H1 (cell line): ENCODE data around the gene SETX. TPM values are rescaled to one million over a fixed set of nuclear protein-coding genes. Genes with fewer than 3 reads are reported as not detected.

Source experiments
- CTCF ChIA-PET: fragments of 300-600 bp; sonication (Branson Sonifier 250); formaldehyde crosslinking; loops from one replicate; lab custom pipeline; 2021; ENCODE audit not compliant: partially characterized antibody; lab: Charles Lee
- POLR2A ChIA-PET: fragments of 300-600 bp; sonication (Branson Sonifier 250); formaldehyde crosslinking; loops from one replicate; lab custom pipeline; 2021; ENCODE audit warnings: inconsistent platforms; ENCODE audit not compliant: partially characterized antibody; lab: Charles Lee
- DNase-seq, 2 experiments: peaks; one replicate each; pipeline versions ENCODE4 v3.0.0 to v3.0.0-alpha.2; 2010 to 2022; ENCODE audit warnings: low spot score in 2 of 2, low read depth in 1 of 2, mixed read lengths in 1 of 2
- FAIRE-seq: peaks from 2 replicates; lab custom pipeline; 2011; peaks lifted over from hg19 to GRCh38; lab: Jason Lieb, UNC
- H2AFZ ChIP-seq: 2 replicates; pipeline ENCODE4 v1.8.1; 2012; ENCODE audit warnings: low read length, inconsistent platforms
- H2AK5ac ChIP-seq: 2 replicates; pipeline ENCODE4 v1.6.1; 2013; ENCODE audit warnings: low read depth, low read length
- H2BK120ac ChIP-seq: replicated peaks from 2 replicates; pipeline ENCODE3; 2013; ENCODE audit warnings: low read depth, low read length, inconsistent platforms
- H2BK12ac ChIP-seq: 2 replicates; pipeline ENCODE4 v1.6.1; 2013; ENCODE audit warnings: low read depth, low read length
- H2BK15ac ChIP-seq: 2 replicates; pipeline ENCODE4 v1.6.1; 2013; ENCODE audit warnings: low read length
- H2BK20ac ChIP-seq: 2 replicates; pipeline ENCODE4 v1.6.1; 2013; ENCODE audit warnings: low read length
- H2BK5ac ChIP-seq: 2 replicates; pipeline ENCODE4 v1.6.1; 2013; ENCODE audit warnings: low read depth, low read length
- H3K14ac ChIP-seq: 2 replicates; pipeline ENCODE4 v1.6.1; 2013; ENCODE audit warnings: inconsistent platforms; ENCODE audit not compliant: insufficient read length
- H3K18ac ChIP-seq: 2 replicates; pipeline ENCODE4 v1.6.1; 2013; ENCODE audit warnings: low read length; ENCODE audit errors: extremely low read depth
- H3K23ac ChIP-seq: 2 replicates; pipeline ENCODE4 v1.6.1; 2013; ENCODE audit warnings: inconsistent platforms; ENCODE audit not compliant: insufficient read length
- H3K23me2 ChIP-seq: 2 replicates; pipeline ENCODE4 v1.6.1; 2013; ENCODE audit warnings: low read depth, low read length
- H3K27ac ChIP-seq: 2 replicates; pipeline ENCODE4 v1.6.1; 2011; ENCODE audit warnings: low read depth, low read length, inconsistent platforms
- H3K27me3 ChIP-seq, 4 experiments: replicated peaks in 1 of 4; 1 replicate in 1 of 4; 2 replicates in 3 of 4; pipeline versions ENCODE4 v1.6.1 to v1.8.1; 2011 to 2013; ENCODE audit warnings: low read length in 3 of 4, mild to moderate bottlenecking in 3 of 4, inconsistent platforms in 2 of 4, mixed read lengths in 2 of 4, moderate library complexity in 1 of 4; ENCODE audit not compliant: control insufficient read depth in 3 of 4, insufficient read depth in 3 of 4; ENCODE audit errors: extremely low read depth in 1 of 4
- H3K36me3 ChIP-seq, 4 experiments: 2 replicates each; pipeline versions ENCODE4 v1.6.1 to v1.8.1; 2011 to 2013; ENCODE audit warnings: mild to moderate bottlenecking in 4 of 4, low read length in 3 of 4, moderate library complexity in 2 of 4, control low read depth in 1 of 4, inconsistent platforms in 1 of 4; ENCODE audit not compliant: insufficient read depth in 4 of 4, control insufficient read depth in 2 of 4
- H3K4ac ChIP-seq: replicated peaks from 2 replicates; pipeline ENCODE3; 2013; ENCODE audit warnings: low read length, low read depth, mixed read lengths, inconsistent platforms; ENCODE audit not compliant: insufficient read length
- H3K4me1 ChIP-seq, 4 experiments: replicated peaks in 1 of 4; 1 replicate in 1 of 4; 2 replicates in 3 of 4; pipeline versions ENCODE4 v1.6.1 to v1.8.1; 2011 to 2013; ENCODE audit warnings: low read length in 3 of 4, inconsistent platforms in 2 of 4, mixed read lengths in 1 of 4; ENCODE audit not compliant: insufficient read depth in 4 of 4, control insufficient read depth in 3 of 4
- H3K4me2 ChIP-seq, 2 experiments: 2 replicates each; pipeline versions ENCODE4 v1.6.1 to v1.8.1; 2011 to 2013; ENCODE audit warnings: low read depth in 2 of 2, low read length in 2 of 2, control low read depth in 1 of 2, inconsistent platforms in 1 of 2, mild to moderate bottlenecking in 1 of 2; ENCODE audit not compliant: insufficient read depth in 1 of 2
- H3K4me3 ChIP-seq, 4 experiments: fragments of 200-600, 300-600 bp in 1 of 4; sonication (generic), shearing (Covaris generic), sonication (Bioruptor Twin) in 1 of 4; 2 replicates each; pipeline versions ENCODE4 v1.5.1 to v1.8.1; 2011 to 2016; ENCODE audit warnings: low read length in 4 of 4, low read depth in 3 of 4, control low read depth in 2 of 4, inconsistent platforms in 2 of 4, mild to moderate bottlenecking in 2 of 4, mixed read lengths in 1 of 4, moderate library complexity in 1 of 4; ENCODE audit not compliant: insufficient read depth in 2 of 4; ENCODE audit errors: extremely low read depth in 1 of 4
- H3K56ac ChIP-seq: replicated peaks from 2 replicates; pipeline ENCODE3; 2013; ENCODE audit warnings: low read depth, mild to moderate bottlenecking, mixed read lengths, low read length, inconsistent platforms; ENCODE audit not compliant: insufficient read length
- H3K79me1 ChIP-seq: 2 replicates; pipeline ENCODE4 v1.6.1; 2013; ENCODE audit warnings: low read depth, low read length, control low read depth
- H3K79me2 ChIP-seq, 2 experiments: 2 replicates each; pipeline versions ENCODE4 v1.6.1 to v1.8.1; 2012 to 2013; ENCODE audit warnings: low read length in 2 of 2, mild to moderate bottlenecking in 2 of 2, inconsistent platforms in 1 of 2; ENCODE audit not compliant: insufficient read depth in 2 of 2, control insufficient read depth in 1 of 2
- H3K9ac ChIP-seq, 4 experiments: replicated peaks in 1 of 4; 1 replicate in 1 of 4; 2 replicates in 3 of 4; pipeline versions ENCODE4 v1.6.1 to v1.8.1; 2011 to 2013; ENCODE audit warnings: low read depth in 3 of 4, low read length in 3 of 4, control low read depth in 2 of 4, mild to moderate bottlenecking in 2 of 4, moderate library complexity in 2 of 4, inconsistent platforms in 1 of 4; ENCODE audit errors: extremely low read depth in 1 of 4
- H3K9me3 ChIP-seq, 2 experiments: 2 replicates each; pipeline versions ENCODE4 v1.6.1 to v1.8.1; 2012 to 2013; ENCODE audit warnings: mild to moderate bottlenecking in 2 of 2, moderate library complexity in 2 of 2, control low read depth in 1 of 2, inconsistent platforms in 1 of 2, low read depth in 1 of 2, low read length in 1 of 2, mixed read lengths in 1 of 2; ENCODE audit not compliant: insufficient read depth in 2 of 2
- H4K20me1 ChIP-seq, 2 experiments: replicated peaks in 1 of 2; 2 replicates each; pipeline versions ENCODE3 to v1.8.1; 2011 to 2013; ENCODE audit warnings: inconsistent platforms in 2 of 2, low read length in 2 of 2, mild to moderate bottlenecking in 1 of 2; ENCODE audit not compliant: insufficient read depth in 2 of 2, control insufficient read depth in 1 of 2
- H4K5ac ChIP-seq: 2 replicates; pipeline ENCODE4 v1.6.1; 2013; ENCODE audit warnings: low read length, low read depth, mixed read lengths, inconsistent platforms; ENCODE audit not compliant: insufficient read length
- H4K8ac ChIP-seq: 2 replicates; pipeline ENCODE4 v1.8.0; 2013; ENCODE audit warnings: mild to moderate bottlenecking, moderate library complexity, low read length, inconsistent platforms; ENCODE audit not compliant: insufficient read depth; ENCODE audit errors: extremely low read depth
- H4K91ac ChIP-seq: replicated peaks from 2 replicates; pipeline ENCODE3; 2013; ENCODE audit warnings: low read length, mixed read lengths, inconsistent platforms; ENCODE audit not compliant: insufficient read length
- BACH1 ChIP-seq: IDR thresholded peaks from 2 replicates; pipeline ENCODE4 v1.6.1; 2012; ENCODE audit warnings: low read length, improper control_type of control experiment
- EGR1 ChIP-seq: IDR thresholded peaks from 2 replicates; pipeline ENCODE4 v1.6.1; 2011; ENCODE audit warnings: low read depth, low read length, borderline replicate concordance
- EP300 ChIP-seq, 2 experiments: IDR thresholded peaks; 1 replicate in 1 of 2; 2 replicates in 1 of 2; pipeline ENCODE4 v1.6.1; 2011 to 2012; ENCODE audit warnings: low read depth in 2 of 2, low read length in 2 of 2, mild to moderate bottlenecking in 2 of 2, borderline replicate concordance in 1 of 2, inconsistent platforms in 1 of 2, moderate library complexity in 1 of 2
- GABPA ChIP-seq: IDR thresholded peaks from 2 replicates; pipeline ENCODE4 v1.6.1; 2011; ENCODE audit warnings: mild to moderate bottlenecking, low read length, moderate library complexity, borderline replicate concordance; ENCODE audit not compliant: insufficient read depth
- JUN ChIP-seq: IDR thresholded peaks from 2 replicates; pipeline ENCODE4 v1.6.1; 2011; ENCODE audit warnings: low read depth, mild to moderate bottlenecking, improper control_type of control experiment, low read length
- KDM5A ChIP-seq: fragments of 200-600 bp; IDR thresholded peaks from 2 replicates; pipeline ENCODE4 v1.7.1; 2012; ENCODE audit warnings: mild to moderate bottlenecking, low read length, inconsistent platforms, mixed read lengths
- NRF1 ChIP-seq: IDR thresholded peaks from 2 replicates; pipeline ENCODE4 v1.6.1; 2011; ENCODE audit warnings: mild to moderate bottlenecking, low read depth, low read length, improper control_type of control experiment
- RXRA ChIP-seq: IDR thresholded peaks from 2 replicates; pipeline ENCODE4 v1.6.1; 2011; ENCODE audit warnings: low read depth, mild to moderate bottlenecking, low read length, moderate library complexity; ENCODE audit not compliant: insufficient read depth
- SIX5 ChIP-seq: IDR thresholded peaks from 2 replicates; pipeline ENCODE4 v1.6.1; 2011; ENCODE audit warnings: mild to moderate bottlenecking, low read depth, low read length
- SUZ12 ChIP-seq: fragments of 200-600 bp; sonication (generic); IDR thresholded peaks from 2 replicates; pipeline ENCODE4 v1.6.1; 2012; ENCODE audit warnings: mild to moderate bottlenecking, inconsistent platforms, low read length, moderate library complexity, mixed read lengths
- TEAD4 ChIP-seq: IDR thresholded peaks from 2 replicates; pipeline ENCODE4 v1.6.1; 2012; ENCODE audit warnings: low read depth, low read length, inconsistent platforms, mixed read lengths
- YY1 ChIP-seq: IDR thresholded peaks from 2 replicates; pipeline ENCODE4 v1.6.1; 2011; ENCODE audit warnings: low read depth, mild to moderate bottlenecking, low read length
- ZNF274 ChIP-seq: IDR thresholded peaks from 2 replicates; pipeline ENCODE4 v1.7.0; 2012; ENCODE audit warnings: low read length, borderline replicate concordance; ENCODE audit errors: extremely low read depth
- WGBS, 2 experiments: shearing (Covaris generic) in 1 of 2; methylation state at CpG; one replicate each; pipeline versions ENCODE4 v1.1.6 to v1.1.7; 2013 to 2015; ENCODE audit warnings: low lambda C conversion rate in 2 of 2, mixed read lengths in 2 of 2, inconsistent platforms in 1 of 2, low coverage in 1 of 2, missing lambda C conversion rate in 1 of 2; ENCODE audit not compliant: insufficient replicate concordance in 2 of 2, insufficient coverage in 1 of 2, insufficient read length in 1 of 2; ENCODE audit errors: extremely low coverage in 1 of 2, missing lambda C conversion rate in 1 of 2; 5-methylcytosine and 5-hydroxymethylcytosine counted together
- polyA plus RNA-seq, 7 experiments: library from polyadenylated mRNA; depleted of rRNA in 3 of 7; stranded (reverse) in 5 of 7; unstranded in 2 of 7; fragments of >200 nt in 5 of 7; fragments of 200-250 nt in 2 of 7; gene quantifications; 1 replicate in 5 of 7; 2 replicates in 1 of 7; 4 replicates in 1 of 7; pipeline versions ENCODE4 v1.2.1 to v1.2.3, GENCODE V29; 2011 to 2013; ENCODE audit warnings: missing spikeins in 2 of 7, mixed read lengths in 2 of 7
- total RNA-seq: library from RNA; stranded (reverse); fragmentation: NEBNext Ultra II Directional; extraction: Animal tissue kit (Norgen Biotek cat#: 25700); gene quantifications from 2 replicates; pipeline ENCODE4 v1.2.1, GENCODE V29; 2021
- TF ChIP-seq, protein P1 (sequence below): IDR thresholded peaks from 2 replicates; pipeline ENCODE4 v1.6.1; 2012; ENCODE audit warnings: inconsistent platforms

SETX gene
- total and polyA plus RNA-seq, 2 of the 8 experiments (the other 6 are each of a cell fraction or from before 2014, with no cell fraction given), result 15.1 to 37.9 TPM

DNA sequence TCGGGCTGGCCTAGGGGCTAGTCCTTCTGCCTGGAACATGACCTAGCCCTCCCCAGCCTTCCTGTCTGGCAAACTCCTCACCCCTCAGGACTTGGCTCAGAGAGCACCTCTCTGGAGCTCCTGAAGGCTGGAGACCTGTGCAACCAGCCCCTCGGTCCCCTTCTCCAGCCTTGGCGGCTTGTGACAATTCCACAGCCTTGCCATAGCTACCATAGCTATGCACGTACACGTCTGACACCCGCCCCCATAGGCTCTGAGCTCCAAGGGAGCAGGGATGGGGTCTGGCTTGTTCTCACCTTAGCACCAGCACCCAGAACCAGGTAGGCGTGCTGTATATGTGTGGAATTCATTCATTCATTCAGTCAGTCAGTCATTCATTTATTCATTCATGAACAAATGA lies 143.2 kb downstream of the SETX start:
- no peak overlapping the region for H3K4me3 ChIP-seq
- FAIRE-seq, result no peak
- H3K9ac ChIP-seq, result no peak overlapping the region
- H3K14ac ChIP-seq, result no peak overlapping the region
- 89% methylated on average over 7 of the region's 7 CpGs; no CpG with 5 or more reads in 1 of the 2 experiments for WGBS, 2 experiments
- H4K20me1 ChIP-seq, result no peaks in the 10 kb centered on the region
- no peak overlapping the region for H3K18ac ChIP-seq
- H3K4me2 ChIP-seq, result no peak overlapping the region
- H3K4me1 ChIP-seq, result peaks cover 0 to 8% (median 5%) of the 10 kb centered on the region in 4 experiments; a peak in 6 of 7 replicates
- no peak overlapping the region for H3K56ac ChIP-seq
- H3K4ac ChIP-seq, result no peak overlapping the region
- no peaks in the 10 kb centered on the region for H3K79me2 ChIP-seq
- CTCF ChIA-PET, result interaction anchor here (0.6 to 8.3 kb wide), 6 partner anchors 10 to 47 kb away, joined by 3 to 64 read pairs (median 5); no protein-coding TSS in a partner anchor
- H2BK15ac ChIP-seq, result no peak overlapping the region
- H2BK5ac ChIP-seq, result no peak overlapping the region
- no peak overlapping the region for H3K27ac ChIP-seq
- no peaks in the 10 kb centered on the region for H3K36me3 ChIP-seq
- H4K91ac ChIP-seq, result no peak overlapping the region
- no peak overlapping the region for H3K23ac ChIP-seq
- H4K8ac ChIP-seq, result no peak overlapping the region
- no peak overlapping the region for H2BK120ac ChIP-seq
- H3K79me1 ChIP-seq, result no peaks in the 10 kb centered on the region
- POLR2A ChIA-PET, result no interaction called here
- no peaks in the 10 kb centered on the region for H3K23me2 ChIP-seq
- H3K9me3 ChIP-seq, result no peaks in the 10 kb centered on the region
- TF ChIP-seq RXRA, result no peak
- no peak for TF ChIP-seq JUN
- TF ChIP-seq, protein P1, sequence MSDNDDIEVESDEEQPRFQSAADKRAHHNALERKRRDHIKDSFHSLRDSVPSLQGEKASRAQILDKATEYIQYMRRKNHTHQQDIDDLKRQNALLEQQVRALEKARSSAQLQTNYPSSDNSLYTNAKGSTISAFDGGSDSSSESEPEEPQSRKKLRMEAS, result no peak
- no peak for TF ChIP-seq EP300 (IDR thresholded peaks at IDR 0.05; ENCODE audit: borderline replicate concordance in 1 of 2, low read depth in 2 of 2, low read length in 2 of 2)
- TF ChIP-seq TEAD4, result no peak
- no peak for TF ChIP-seq SIX5
- no peak for TF ChIP-seq KDM5A
- no peak for TF ChIP-seq ZNF274
- TF ChIP-seq SUZ12, result no peak
- no peak for TF ChIP-seq YY1
- TF ChIP-seq EGR1, result no peak
- no peak for TF ChIP-seq NRF1
- TF ChIP-seq GABPA, result no peak
- TF ChIP-seq BACH1, result no peak
- TF ChIP-seq, all 59 proteins: peak for 0
- Histone ChIP-seq H3K27me3 (no peaks in the 10 kb centered on the region), H2AFZ (no peak overlapping the region), H2AK5ac (no peak overlapping the region), H2BK12ac (no peak overlapping the region), H2BK20ac (no peak overlapping the region), H4K5ac (no peak overlapping the region)
- no peak for DNase-seq
